DMS 273 (cell line): ENCODE measurements around the gene PDILT.

Source experiments
- DNase-seq: peaks from one replicate; lab custom pipeline; 2025; ENCODE audit not compliant: unreplicated experiment; lab: John Stamatoyannopoulos, UW

Gene PDILT

GRCh38 chr16:20402651-20403050 lies 1.9 kb downstream of the PDILT start:
- no peak for DNase-seq

DNA sequence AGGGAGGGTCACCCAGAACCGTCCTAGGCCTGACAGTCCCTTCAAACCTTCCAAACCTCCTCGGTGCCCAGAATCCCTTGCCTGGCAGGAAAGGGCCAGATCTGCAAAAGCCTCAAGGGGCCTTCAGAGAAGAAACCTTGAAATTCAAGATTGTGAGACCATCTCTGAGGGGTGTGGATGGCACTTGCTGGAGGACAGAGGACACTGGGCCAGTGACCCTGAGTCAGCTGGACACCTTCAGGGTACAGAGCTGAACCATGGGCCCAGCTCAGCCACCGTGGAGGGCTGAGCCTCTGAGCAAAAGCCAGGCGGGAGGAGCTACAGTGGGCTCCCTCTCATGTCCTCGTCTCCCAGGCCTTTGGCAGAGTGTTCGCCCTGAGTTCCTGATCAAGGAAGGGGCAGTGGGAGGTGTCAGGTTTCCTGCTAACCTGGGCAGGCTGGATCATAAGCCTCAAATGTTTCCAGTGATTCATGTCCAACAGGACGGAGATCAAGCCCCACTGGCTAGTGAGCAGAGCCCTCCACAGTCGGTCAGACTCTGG lies 3.0 kb downstream of the PDILT start:
- DNase-seq, result no peak

DNA sequence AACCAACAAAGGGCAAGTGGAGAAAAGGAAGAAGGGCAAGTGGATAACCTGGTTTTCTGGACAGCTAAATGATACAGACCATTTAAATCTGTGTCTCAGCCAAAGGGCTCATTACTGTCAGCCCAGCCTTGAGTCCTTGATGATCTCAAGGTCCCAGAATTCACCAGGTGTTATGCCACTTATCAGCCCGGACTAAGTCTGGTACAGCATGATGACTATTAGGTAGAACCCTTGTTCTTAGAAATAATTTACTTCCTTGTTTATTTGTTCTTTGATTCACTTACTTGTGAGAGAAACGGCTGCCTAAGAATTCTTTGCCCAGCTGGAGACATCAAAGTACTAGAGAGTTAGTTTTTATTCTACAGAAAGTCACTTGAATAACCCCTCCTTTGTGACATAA lies 3.5 kb downstream of the PDILT start:
- no peak for DNase-seq

DNA sequence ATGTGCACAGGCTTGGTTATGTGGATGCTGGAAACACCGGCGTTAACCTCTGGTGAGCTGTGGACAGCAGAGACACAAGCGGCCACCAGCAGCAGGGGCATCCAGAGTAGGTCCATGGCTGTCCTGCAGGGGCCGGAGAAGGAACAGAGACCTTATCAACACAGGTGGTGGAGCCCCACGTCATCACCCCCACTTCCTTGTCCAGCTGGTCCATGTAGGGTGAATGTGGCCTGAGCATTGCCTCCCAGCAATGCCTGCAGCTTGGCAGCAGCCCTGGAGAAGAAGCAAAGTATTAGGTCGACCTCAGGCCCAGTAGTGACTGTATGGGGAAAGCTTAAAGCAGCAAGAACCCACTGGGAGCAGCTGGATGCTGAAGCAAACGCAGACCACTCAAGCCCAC lies 5.4 kb downstream of the PDILT start:
- DNase-seq, result no peak

DNA sequence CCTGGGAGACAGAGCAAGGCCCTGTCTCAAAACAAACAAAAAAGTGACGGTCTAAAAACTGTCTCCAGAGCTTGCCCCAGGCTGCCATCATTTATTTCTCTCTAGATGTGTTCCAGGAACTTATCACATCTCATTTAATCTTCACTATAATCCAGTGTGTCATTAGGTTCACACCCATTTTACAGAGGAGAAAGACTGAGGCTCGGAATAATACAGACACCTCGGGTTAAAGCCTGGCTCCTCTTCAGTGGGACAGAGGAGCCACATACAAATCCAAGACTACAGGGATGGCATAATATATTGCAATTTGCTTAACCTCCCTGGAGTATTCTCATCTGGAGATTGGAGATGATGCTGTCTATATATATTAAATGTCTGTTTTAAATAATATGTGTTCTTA lies 5.9 kb downstream of the PDILT start:
- no peak for DNase-seq

DNA sequence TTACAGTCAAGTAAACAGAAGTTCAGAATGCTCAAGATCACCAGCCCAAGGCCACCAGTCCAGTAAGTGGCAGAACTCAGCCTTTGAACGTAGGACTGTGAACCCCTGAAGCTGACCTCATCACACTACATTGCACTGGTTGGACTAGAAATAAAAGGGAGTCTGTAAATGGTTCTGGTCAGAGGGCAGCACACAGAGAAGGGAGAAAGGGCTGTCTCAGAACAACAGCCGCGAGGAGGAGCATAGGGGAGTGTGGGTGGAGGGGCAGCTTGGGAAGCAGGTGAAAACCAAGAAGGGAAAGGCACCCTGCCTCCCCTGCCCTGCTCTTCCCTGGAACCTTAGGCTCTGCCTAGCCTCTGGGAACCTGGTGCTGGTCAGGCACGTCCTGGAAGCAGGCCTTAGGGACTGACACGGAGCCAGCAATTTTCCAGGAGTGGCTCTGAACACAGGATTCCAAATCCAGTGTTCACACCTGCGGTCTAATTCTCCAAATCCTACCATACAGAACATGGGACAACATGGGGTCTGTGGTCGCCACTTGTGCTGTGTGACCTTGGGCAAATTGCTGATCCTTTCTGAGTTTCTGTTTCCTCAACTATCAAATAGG lies 7.0 kb downstream of the PDILT start:
- no peak for DNase-seq

- DNase-seq, result no peak
These were observed 7.6 kb downstream of the PDILT start for GRCh38 chr16:20396846-20397467.

DNA sequence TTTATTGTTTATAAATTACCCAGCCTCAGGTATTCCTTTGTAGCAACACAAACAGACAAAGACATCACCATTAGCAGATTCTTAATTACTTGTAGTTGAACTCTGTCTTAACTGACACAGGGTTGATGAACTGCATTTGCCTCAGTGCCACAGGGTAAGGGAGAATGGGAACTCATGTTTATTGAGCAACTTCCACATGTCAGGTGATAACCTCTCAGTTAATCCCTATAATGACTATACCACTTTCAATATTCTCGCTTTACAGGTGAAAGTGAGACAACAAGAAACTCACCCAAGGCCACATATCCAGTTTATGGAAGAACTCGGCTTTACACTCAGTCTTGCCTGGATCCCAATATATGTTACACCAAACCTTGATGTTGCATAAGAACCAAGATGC lies 8.6 kb downstream of the PDILT start:
- no peak for DNase-seq

DNA sequence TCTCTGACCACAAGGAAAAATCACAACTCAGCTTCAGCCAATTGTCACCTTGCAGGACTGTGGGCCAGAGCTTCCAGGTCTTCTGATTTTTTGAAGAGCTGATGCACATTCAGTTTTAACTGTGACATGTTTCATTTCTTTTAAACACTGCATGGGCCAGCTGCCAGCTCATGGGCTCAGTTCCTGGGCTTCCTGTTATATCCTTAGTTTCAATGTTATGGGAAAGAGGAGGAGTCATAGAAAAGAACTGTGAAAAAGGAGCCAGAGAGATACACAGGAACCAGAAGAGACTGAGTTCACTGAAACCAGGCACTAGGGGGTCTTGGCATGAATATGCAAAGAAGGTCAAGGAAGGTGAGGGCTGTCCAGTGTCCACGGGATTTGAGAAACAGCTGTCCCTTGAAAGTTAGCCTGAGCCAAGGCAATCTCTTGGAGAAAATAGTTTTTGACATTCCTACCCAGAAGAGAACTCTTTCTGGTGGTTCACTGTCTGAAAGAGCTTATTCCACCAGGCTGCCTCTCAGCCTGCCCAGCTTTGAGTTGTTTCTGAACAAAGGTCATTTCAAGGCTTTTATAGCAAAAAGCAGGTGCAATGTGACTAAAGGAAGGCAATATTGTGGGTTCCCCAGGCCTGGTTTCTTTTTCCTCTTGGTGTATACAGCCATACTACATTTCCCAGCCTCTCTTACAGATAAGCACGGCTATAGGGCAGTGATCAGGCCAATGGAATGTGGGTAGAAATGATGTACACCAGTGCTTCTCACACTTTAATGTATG lies 10.5 kb downstream of the PDILT start:
- no peak for DNase-seq

DNA sequence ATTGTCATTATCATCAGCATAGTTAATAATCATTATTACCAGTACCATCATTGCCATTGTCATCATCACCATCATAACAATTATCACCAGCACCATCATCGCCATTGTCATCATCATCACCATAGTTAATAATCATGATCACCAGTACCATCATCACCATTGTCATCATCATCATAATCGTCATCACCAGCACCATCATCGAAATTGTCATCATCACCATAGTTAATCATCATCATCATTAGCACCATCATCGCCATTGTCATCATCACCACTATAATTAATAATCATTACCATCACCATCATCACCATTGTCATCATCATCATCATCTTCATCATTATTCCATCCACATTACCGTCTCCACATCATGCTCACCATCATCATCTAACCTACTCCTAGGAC lies 13.5 kb downstream of the PDILT start:
- DNase-seq, result no peak

GRCh38 chr16:20388854-20389253 lies 15.7 kb downstream of the PDILT start:
- no peak for DNase-seq

DNA sequence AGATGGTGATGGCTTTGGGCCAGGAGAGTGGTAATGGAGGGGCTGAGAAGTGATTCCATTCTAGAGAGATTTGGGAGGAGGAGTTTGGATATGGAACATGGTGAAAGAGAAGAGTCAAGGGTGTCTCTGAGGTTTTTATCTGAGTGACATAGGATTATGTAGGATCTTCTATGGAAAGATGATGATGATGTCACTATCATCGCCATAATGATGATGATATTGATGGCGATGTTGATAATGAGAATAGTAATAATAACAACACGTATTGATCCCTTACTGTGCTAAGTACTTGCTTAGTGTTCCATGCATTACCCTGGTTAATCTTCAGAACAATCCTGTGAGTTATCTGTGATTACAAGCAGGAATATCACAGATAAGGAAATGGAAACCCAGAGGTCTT lies 16.6 kb downstream of the PDILT start:
- no peak for DNase-seq

- peak; percentile 69 for DNase-seq
These were observed 18.4 kb downstream of the PDILT start for GRCh38 chr16:20385844-20386832.

DNA sequence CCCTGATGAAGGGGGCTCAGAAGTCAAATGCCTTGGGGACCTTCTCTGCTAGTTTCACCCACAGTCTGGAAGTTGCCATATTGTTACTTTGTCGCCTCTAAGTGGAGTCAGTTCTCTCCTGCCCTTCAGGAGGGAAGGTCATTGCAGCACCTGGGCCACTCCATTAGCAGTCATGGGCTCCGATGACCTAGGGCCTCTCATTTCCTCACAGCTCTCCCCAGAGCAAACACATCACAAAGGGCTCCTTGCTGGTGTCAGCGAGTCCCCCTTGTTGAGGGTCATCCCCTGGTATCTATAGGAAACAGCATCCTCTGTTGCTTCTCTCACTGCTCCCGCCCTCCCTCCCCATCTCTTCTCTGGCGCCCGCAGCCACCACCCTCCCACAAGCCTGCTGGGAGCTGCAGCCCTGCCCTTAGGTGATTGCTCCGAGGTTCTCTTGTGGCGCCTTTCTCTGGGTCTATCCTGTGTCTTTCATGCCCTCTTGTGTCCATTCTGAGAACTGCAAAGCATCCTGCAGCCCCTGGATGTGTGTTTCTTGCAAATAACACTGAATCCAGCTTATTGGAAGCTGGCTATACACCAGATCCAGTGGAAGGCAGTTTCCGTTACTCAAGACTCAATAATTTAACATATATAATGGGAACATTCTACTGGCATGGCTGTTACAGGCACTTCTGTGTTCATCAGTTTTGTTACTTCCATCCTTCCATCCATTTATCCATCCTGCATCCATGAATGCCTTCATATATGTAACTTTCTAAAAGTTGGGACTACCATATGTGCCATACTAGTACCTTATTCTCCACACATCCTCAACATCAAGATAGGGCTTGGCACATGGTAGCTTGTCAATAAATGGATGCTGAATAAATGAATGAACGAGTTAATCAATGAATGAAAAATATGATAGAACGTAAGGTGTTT lies 21.2 kb downstream of the PDILT start:
- DNase-seq, result peak; percentile 75

GRCh38 chr16:20382202-20382948 lies 22.2 kb downstream of the PDILT start:
- no peak for DNase-seq

DNA sequence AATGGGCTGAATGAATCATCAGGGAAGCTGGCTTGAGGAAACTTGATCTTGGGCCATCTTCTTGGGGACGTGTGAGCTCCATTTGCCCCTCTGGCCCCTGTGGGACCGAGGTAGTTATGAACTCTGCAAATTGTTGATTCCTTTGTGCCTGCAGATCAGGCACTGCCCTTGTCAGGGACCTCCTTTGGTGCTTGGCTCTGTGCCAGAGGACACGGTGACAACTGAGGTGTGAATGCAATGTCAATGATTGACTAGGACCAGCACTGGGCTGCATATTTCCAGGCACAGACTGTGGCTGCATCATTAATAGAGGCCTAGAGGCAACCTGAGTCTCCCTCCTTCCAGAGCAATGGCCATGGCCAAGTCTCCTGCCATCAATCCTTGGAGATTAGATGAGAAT lies 23.8 kb downstream of the PDILT start:
- no peak for DNase-seq

DNA sequence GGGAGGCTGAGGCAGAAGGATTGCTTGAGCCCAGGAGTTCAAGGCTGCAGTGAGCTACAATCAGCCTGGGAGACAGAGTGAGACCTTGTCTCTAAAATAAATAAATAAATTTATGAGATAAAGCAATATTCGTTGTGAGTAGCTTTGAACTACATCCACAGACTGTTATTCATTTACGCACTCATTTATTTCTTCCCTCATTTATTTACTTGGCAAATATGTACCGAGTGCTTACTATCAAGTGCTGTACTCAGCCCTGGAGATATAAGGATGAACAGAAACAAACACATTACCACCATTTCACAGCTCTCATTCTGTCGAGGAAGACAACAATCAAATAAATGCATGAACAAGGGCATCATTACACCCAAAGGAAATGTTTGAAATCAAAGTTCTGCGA lies 27.4 kb downstream of the PDILT start:
- DNase-seq, result no peak

GRCh38 chr16:20372701-20373100 lies 31.8 kb downstream of the PDILT start:
- DNase-seq, result no peak

GRCh38 chr16:20369452-20370054 lies 35.0 kb downstream of the PDILT start:
- DNase-seq, result no peak
